GM12864 (cell line): ENCODE data around the gene NTF3.

ENCODE experiments used
- DNase-seq: peaks from one replicate; pipeline ENCODE4 v3.0.0-alpha.2; 2011; ENCODE audit warnings: low read depth
- H3K4me3 ChIP-seq: 2 replicates; pipeline ENCODE4 v1.5.1; 2011; ENCODE audit warnings: mild to moderate bottlenecking, low read depth, low read length, control low read depth
- CTCF ChIP-seq: IDR thresholded peaks from 2 replicates; pipeline ENCODE4 v1.5.1; 2011; ENCODE audit warnings: low read depth, mild to moderate bottlenecking, moderate library complexity, low read length, control low read depth, inconsistent platforms; ENCODE audit errors: missing control alignments

The NTF3 gene

DNA sequence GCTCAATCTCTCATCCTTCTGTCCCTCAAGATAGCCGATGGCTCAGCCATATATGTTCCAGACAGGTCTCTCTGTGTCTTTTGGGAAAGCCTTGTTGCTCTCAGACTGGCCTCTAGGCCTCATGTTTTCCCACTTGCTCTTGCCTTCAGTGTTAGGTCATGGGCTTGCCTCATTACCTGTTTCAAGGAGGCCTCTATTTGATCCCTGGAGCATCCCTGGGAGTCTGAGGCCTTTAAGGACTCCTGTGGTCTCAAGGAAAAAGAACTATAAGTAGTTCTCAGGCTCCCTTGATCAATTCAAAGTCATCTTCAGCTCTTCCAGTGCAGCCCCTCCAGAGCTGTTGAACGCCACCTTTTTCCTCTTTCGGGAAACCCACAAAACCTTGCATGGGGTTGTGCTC lies 47.9 kb downstream of the NTF3 start:
- TF ChIP-seq CTCF = no peak
- H3K4me3 ChIP-seq = no peak overlapping the region
- DNase-seq = no peak

- no peak overlapping the region for H3K4me3 ChIP-seq
- no peak for TF ChIP-seq CTCF
- DNase-seq = no peak
Measured at GRCh38 chr12:5480218-5480937, 48.5 kb downstream of the NTF3 start.

DNA sequence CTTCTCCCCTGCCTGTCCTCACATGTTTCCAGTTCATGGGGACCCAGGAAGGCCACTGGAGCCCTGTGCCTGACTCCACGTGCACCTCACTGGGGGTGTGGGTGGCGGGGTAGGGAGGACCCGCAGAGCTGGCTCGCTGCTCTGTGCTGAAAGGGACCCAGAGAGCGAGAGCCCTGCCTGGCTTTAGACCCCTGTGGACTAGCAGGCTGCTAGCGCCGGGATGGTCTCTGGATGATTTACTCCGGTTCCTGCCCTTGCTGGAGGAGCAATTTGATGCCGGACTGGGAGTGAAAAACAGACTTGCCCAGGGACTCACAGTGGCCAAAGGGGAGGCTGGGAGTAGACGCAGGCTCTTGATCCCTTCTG lies 49.0 kb downstream of the NTF3 start:
- H3K4me3 ChIP-seq = no peak overlapping the region
- TF ChIP-seq CTCF = no peak
- DNase-seq = no peak

DNA sequence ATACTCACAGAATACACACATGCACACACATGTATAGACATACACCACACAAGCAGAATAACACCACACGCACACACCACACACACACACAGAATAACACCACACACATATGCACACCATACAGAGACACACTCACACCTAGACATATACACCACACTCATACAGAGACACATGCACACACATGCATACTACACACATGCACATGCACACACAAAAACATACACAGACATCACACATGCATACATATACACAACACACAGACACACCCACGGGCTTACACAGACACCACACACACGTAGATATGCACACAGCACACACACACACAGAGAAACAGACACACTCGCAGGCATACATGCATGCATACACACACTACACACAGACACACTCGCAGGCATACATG lies 49.7 kb downstream of the NTF3 start:
- no peak overlapping the region for H3K4me3 ChIP-seq
- TF ChIP-seq CTCF = no peak
- no peak for DNase-seq

DNA sequence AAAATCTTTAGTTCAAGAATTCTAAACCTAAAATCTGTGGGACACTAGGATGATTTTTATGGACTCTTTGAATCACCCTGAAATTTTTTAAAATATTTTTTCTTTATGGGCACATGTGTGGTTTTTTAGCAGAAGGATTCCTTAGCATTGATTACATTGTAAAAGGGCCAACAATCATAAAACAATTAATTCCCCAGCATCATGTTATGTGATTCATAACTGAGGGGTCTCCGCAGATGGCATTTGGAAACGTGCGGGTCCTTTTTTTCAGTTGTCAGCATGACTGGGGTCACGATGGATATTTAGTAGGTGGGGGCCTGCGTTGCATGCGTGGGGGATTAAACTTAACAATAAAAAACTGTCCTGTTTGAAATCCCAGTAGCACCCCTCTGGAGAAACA lies 52.5 kb downstream of the NTF3 start:
- H3K4me3 ChIP-seq = no peak overlapping the region
- TF ChIP-seq CTCF = no peak
- DNase-seq = no peak

DNA sequence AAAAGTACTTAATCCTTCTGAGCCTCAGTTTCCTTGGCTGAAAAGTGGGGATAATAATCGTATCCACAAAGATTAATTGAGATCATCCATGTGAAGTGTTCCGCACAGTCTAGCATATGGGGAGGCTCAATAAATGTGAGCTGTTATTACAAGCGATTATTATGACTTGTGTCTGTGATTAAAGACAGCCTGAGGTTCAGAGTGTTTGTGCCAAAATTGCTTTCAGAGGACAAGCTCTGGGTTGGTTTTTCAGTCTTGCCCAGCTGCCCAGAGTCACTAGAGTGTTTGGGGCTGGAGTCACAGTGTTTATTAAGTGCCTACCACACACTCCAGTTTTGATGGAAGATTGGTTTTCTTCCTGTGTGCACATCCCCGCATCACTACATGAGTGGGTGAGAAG lies 53.5 kb downstream of the NTF3 start:
- no peak for DNase-seq

More for the DNA sequence above, 53.5 kb downstream of the NTF3 start:
- no peak overlapping the region for H3K4me3 ChIP-seq
- no peak for TF ChIP-seq CTCF
